ENCODE results near the gene TACSTD2.

- TF ChIP-seq CTCF (tag by site-specific recombination; IDR thresholded peaks at IDR 0.05) (no peak), ZBTB17 (tag by site-specific recombination; IDR thresholded peaks at IDR 0.05) (no peak), ZNF175 (tag by site-specific recombination; IDR thresholded peaks at IDR 0.05) (no peak), SP2 (tag by site-specific recombination; IDR thresholded peaks at IDR 0.05) (no peak)
These were observed 6.2 kb downstream of the TACSTD2 start for GRCh38 chr1:58570817-58571216.
